ENCODE data around the gene ARHGEF16.

ARHGEF16 gene

DNA sequence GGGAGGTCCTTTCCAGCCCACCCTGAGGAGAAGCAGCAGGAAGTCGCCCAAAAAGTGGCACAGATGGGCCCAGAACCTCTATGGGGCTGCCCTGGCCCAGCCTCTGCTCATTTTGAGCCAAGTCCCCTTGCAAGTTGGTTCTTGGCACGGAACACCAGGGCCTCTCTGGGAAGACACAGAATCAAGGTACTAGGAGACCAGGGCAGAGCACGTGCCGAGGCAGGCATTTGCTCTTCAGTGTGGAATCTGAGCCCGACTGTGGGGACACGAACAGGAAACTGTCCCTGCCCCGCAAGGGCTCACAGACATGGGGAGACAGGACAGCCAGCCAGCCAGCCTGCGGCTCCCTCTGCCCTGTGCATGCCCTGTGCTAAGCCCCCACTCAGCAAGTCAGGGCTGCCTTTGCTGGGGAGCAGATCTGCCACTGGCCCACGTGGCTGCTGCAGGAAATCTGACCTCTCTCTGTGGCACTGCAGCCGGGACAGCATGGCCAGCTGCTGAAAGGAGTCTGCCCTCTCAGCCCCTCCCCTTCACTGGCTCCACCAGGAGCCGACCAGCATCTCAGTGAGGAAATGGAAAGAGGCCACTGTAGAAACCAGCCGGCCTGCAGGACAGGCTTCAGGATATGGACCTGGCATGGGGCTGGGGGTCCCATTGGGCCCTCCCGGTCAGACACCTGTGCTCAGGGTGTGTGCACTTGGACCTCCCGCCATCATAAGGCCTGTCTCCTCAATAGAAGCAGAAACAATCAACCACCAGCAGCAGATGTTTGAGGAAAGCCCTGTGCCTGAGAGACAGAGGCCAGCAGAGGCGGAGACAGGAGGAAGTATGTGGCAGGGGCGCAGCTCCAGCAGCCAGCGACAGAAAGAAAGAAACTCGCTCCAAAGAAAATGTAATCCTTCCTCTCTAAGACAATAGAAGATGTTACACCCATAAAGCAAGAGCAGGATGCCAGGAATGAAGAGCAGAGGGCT lies 3.7 kb downstream of the ARHGEF16 start:
- no peak for DNase-seq

- DNase-seq: no peak
Observed at GRCh38 chr1:3459051-3459908, 4.8 kb downstream of the ARHGEF16 start.

GRCh38 chr1:3459940-3460671 lies 5.6 kb downstream of the ARHGEF16 start:
- DNase-seq: no peak

DNA sequence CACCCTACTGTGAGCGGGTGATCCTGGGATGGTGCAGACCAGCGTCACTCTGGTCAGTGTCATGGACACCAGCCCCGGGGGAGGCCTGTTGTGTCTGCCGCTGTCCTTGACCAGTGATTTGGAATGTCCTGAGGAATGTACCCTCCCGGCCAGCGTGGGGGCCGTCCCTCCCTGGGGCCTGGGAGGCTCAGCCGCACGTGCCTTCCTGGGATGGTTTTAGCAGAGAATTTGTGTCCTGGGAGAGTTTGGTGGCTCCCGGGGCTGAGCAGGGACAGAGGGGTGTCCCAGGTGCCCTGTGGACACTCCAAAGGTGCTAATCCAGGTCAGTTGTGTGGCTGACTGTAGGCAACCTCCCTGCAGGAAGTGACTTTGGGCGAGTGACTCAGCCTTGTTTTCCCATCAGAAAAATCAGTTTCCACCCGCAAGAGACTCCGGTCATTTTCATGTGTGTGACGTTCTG lies 6.2 kb downstream of the ARHGEF16 start:
- no peak for DNase-seq

DNA sequence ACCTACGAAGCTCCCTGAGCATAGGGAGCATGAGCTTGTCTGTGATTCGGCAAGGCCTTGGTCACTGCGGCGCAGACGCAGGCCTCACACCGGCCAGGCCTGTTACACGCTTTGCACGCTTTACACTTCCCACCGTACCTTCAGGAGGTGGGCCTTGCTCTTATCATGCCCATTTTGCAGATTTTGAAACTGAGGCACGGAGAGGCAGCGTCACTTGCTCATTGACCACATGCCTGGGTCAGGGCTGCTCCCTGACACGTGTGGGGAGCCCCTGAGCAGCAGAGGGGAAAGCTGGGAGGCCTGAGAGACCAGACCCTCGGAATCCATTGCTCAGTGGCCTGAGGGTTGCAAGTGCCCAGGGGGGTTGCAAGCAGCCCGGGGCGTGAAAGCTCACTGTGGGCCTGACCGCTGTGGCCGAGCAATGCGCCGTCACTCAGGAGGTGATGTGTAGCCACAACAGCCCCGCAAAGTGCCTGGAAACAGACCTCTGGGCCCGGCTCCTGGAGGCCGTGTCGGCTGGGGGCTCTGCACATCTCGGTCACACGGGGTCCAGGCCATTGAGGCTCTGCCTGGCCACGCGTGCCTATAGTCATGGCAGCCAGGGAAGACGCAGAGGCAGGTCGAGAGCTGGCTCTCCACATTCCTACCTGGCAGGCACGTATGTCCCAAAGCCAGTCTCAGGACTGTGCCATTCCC lies 6.9 kb downstream of the ARHGEF16 start:
- DNase-seq: no peak

- DNase-seq: no peak
Observed at GRCh38 chr1:3461934-3462275, 7.4 kb downstream of the ARHGEF16 start.

- no peak for DNase-seq
Observed at GRCh38 chr1:3462356-3463012, 8.0 kb downstream of the ARHGEF16 start.

DNA sequence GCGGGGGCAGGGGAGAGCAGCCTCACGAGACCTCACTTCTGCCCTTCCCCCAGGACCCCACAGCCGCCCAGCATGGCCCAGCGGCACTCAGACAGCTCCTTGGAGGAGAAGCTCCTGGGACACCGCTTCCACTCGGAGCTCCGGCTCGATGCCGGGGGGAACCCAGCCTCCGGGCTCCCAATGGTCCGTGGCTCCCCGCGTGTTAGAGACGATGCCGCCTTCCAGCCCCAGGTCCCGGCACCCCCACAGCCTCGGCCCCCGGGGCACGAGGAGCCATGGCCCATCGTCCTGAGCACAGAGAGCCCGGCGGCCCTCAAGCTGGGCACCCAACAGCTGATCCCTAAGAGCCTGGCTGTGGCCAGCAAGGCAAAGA lies 8.5 kb downstream of the ARHGEF16 start:
- DNase-seq: no peak

DNA sequence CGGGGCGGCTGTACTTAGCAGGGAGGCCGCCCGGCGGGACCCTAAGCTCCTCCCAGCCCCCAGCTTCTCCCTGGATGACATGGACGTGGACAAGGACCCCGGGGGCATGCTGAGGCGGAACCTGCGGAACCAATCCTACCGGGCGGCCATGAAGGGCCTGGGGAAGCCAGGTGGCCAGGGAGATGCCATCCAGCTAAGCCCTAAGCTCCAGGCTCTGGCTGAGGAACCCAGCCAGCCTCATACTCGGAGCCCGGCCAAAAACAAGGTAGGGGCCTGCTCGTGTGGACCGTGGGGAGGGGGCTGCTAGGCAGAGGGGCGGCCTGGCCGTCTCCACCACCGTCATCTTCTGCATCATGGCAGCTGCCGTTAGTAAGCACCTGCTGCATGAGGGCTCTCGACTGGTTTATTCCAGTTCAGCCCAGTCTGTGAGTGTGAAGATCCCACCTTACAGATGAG lies 9.0 kb downstream of the ARHGEF16 start:
- DNase-seq: no peak

DNA sequence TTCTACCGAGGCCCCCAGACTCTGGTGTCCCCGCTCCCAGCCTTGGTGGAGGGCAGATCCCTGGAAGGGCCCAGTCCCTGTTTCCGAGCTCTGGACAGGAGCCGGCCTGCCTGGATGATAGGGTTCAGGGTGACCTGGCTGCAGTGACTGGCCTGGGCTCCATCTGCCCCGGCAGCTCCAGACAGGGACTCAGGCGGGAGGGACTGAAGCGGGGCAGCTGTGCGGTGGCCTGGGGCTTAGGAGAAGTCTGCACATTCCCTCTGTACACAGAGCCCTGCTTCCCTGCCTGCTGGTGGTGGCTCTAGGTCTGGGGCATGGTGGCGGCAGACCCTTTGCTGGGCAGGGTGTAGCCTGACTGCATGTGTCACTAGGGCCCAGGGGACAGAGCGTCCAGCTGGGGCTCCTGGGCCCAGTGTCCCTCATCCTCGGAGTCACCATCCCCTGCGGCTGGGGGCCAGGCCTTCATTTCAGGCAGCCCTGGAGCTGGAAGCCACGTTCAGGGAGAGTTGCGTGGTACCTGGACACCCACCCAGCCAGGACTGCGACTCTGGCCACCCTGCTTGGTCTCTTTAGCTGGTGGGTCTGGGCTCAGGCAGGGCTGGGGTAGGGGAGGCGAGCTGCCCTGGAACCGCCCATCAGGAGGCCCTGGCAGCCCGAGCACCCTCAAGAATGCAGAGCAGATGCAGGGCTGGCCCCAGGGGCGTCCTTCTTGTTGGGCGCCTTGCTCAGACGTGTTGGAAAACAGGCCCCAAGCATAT lies 9.6 kb downstream of the ARHGEF16 start:
- DNase-seq: no peak

DNA sequence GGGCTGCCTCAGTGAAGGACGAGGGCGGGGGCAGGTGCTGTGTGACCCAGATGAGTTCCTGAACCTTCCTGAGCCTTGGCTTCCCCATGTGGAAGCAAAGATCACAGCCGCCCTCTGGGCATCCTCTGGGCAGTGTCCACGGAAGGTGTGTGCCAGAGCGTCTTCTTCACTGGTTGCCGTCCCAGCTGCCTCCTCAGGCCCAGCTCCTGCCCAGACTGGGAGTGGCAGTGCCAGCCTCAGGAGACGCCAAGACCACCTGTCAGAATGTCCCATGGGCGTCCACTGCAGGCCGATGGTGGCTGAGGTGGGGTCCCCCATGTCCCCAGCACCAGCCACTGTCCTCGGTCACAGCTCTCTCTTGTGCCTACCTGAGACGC lies 10.2 kb downstream of the ARHGEF16 start:
- no peak for DNase-seq

DNA sequence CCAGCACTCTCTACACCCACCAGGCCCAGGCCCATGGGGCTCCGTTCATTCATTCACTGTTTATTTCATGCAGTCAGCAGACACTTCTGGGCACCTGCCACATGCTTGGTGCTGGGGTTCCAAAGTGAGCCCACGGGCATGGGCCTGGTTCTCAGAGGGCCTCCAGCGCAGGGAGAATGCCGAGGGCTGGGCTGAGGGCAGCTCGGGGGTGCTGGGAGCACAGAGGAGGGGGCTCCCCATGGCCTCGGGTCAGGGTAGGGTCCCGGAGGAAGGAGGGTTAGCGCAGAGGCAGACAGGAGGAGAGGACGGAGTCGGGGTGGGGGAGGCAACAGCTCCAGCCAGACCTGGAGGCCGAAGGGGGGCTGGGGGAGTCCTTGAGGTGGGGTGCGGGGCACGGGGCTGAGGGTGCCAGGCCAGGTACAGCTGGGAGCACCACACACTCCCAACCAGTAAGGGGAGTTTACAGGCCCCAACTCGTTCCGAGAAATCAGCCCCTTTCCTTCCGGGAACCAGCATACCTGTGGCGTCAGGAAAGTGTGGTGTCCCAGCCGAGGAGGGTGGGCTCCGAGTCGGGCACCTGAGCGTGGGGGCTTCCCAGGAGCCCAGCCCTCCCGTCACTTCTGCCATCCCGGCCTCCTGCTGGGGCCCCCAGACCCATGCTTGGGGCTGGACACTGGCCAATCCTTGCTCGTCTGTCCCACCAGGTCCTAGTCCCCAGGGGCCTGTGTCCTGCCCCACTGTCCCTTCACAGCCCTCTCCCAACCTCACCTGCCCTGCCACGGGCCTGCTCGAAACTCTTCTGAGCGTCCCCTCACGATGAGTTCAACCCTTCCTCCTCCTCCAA lies 10.8 kb downstream of the ARHGEF16 start:
- no peak for DNase-seq

DNA sequence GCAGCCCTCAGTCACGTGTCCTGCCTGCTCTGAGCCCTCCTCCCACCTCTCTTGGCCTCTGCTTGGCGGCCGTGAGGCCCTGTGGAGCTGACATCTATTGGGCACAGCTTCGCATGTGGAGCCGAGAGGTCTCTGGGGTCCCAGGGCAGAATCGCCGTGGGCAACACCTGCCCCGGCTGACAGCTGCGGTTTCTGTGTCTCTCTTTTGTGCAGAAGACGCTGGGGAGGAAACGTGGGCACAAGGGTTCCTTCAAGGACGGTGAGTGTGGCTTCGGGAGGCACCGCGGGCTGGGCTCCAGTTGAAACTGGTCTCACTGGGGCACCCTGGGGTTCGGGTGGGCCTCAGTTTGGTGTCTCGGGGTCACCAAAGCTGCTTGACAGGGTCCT lies 11.5 kb downstream of the ARHGEF16 start:
- DNase-seq: no peak

- no peak for DNase-seq
Observed at GRCh38 chr1:3466366-3467075, 12.1 kb downstream of the ARHGEF16 start.

DNA sequence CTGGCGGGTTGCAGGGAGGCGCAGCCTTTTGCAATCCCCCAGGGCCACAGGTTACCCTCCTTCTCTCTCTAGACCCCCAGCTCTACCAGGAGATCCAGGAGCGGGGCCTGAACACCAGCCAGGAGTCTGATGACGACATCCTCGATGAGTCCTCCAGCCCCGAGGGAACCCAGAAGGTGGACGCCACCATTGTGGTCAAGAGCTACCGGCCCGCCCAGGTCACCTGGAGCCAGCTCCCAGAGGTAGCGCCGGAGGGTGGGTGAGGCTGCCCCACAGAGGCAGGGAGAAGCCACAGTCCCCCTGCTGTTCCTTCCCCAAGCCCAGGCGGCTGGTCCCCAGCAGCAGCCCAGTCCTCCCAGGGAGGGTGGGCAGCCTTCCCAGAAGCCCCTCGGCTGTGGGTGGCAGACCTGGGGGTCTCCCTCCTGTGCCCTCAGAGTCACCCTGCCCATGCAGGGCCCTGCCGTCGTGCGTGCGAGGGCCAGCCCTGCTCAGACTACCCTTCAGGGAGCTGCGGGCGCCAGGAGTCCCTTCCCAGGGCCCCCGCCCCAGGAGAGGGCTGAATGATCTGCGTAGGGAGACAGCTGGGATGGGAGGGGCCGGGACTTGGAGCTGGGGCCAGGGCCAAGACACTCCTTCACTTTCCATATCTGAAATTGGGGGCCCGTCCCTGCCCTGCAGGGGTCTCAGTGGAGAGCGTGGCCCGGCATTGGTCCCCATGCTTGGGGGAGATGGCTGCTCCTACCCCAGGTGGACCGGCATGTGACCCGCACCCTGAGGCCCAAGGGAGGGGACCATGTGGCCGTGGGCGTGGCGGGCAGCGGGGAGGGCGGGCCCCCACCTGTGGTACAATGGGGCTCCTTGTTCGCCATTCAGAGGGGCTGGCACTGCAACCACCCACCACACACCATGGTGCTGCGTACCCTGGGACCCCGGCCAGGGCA lies 12.9 kb downstream of the ARHGEF16 start:
- DNase-seq: no peak

DNA sequence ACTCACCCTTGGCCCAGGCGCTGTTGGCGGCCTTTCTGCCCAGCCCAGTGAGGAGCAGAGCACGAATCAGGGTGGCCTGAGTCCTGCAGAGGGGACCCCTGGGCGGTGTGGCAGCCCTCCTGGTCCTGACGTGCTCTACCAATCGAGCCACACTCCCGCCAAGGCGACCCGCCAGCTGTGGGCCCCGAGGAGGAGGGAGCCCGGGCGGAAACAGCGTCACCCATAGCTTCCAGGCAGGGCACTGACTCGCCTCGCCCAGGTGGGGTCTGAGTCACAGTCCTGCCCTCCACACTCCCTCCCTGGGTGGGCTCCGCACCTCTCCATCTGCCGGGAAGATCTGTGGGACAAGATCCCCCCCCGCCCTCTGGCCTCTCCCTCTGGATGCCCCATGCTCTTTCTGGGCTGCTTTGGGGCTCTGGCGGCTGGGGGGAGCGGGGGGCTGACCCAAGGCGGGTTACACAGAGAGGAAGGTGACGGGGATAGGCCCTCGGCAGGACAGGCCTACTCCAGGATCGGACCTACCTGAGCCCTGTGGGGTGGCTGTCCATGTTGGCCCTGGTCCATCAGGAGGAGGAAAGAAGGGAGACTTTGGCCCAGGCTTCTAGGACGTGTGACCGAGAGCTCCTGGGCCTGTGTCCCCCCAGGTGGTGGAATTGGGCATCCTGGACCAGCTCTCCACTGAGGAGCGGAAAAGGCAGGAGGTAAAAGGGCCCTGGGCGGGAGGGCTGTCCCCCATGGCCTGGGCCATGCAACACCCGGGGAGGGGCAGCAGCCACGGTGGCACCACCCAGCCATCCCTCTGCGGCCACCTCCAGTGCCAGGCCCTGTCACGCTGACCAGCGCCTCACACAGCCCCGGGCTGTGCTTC lies 14.0 kb downstream of the ARHGEF16 start:
- no peak for DNase-seq

DNA sequence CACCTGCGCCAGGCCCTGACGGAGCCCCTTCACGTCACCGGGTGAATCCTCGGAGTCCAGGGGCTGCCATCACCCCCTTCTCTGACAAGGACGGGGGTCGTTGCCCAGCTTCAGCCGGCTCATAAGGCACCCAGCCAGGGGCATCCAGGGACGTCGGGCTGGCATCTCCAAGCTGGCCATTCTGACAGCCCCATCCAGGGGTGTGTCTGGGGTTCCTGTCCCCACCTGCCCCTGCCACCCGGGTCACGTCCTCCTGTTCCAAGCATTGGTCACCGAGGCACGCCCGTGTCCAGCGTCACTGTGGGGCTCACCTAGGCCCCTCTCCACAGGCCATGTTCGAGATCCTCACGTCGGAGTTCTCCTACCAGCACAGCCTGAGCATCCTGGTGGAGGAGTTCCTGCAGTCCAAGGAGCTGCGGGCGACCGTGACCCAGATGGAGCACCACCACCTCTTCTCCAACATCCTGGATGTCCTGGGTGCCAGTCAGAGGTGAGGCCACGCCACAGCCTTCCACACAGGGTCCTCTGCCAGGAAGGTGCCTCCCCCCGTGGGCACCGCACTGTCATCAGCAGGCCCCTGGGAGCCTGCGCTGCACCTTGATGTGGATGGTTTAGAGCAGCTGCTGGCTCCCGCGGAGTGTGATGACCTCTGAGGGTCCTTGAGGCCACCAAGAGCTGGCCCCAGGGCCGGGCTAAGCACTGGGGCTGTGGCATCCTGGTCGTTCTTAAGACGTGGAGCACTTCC lies 14.8 kb downstream of the ARHGEF16 start:
- no peak for DNase-seq

Data from NCI-H446 treated with DMSO at 0.1 percent for 48 hours (cell line).